K562 (cell line): ENCODE results near the gene TRIM27. TPM values are rescaled to one million over a fixed set of nuclear protein-coding genes. Genes with fewer than 3 reads are reported as not detected.

Experiments used
- BRF1 ChIP-seq: IDR thresholded peaks from 3 replicates; pipeline ENCODE4 v1.6.1; 2011; ENCODE audit warnings: borderline replicate concordance, mild to moderate bottlenecking; ENCODE audit not compliant: insufficient read length; ENCODE audit errors: extremely low read depth
- ETV1 ChIP-seq: fragments of 450-650 bp; conservative IDR thresholded peaks from 2 replicates; pipeline ENCODE4 v1.6.1; 2016; ENCODE audit warnings: missing genetic modification characterization, control low read depth, low read depth, missing compliant biosample characterization
- HDAC3 ChIP-seq: fragments of 450-650 bp; IDR thresholded peaks from 2 replicates; pipeline ENCODE4 v1.6.1; 2018; ENCODE audit warnings: borderline replicate concordance, mild to moderate bottlenecking, moderate library complexity; ENCODE audit not compliant: partially characterized antibody
- HIVEP1 ChIP-seq: fragments of 250-450 bp; sonication (Bioruptor Pico); IDR thresholded peaks from 2 replicates; pipeline ENCODE4 v1.4.0; 2020; ENCODE audit warnings: mild to moderate bottlenecking
- MLLT1 ChIP-seq, 2 experiments: fragments of 450-650 bp; IDR thresholded peaks; 2 replicates each; pipeline ENCODE4 v1.6.1; 2016
- NCOA4 ChIP-seq: fragments of 450-650 bp; IDR thresholded peaks from 2 replicates; pipeline ENCODE4 v1.6.1; 2018; ENCODE audit warnings: mild to moderate bottlenecking; ENCODE audit not compliant: partially characterized antibody
- RERE ChIP-seq: sonication (generic); formaldehyde crosslinking; IDR thresholded peaks from 2 replicates; pipeline ENCODE4 v1.8.0; 2023; ENCODE audit warnings: missing genetic modification reagents, mild to moderate bottlenecking, borderline replicate concordance
- SOX6 ChIP-seq: fragments of 450-650 bp; IDR thresholded peaks from 2 replicates; pipeline ENCODE4 v1.6.1; 2014; ENCODE audit warnings: mild to moderate bottlenecking
- STAT6 ChIP-seq: sonication (generic); formaldehyde crosslinking; IDR thresholded peaks from 2 replicates; pipeline ENCODE4 v1.8.1; 2023; ENCODE audit warnings: mild to moderate bottlenecking, missing genetic modification reagents
- TFAM ChIP-seq: fragments of 250-450 bp; sonication (Bioruptor Pico); conservative IDR thresholded peaks from 2 replicates; pipeline ENCODE4 v1.5.0; 2021; ENCODE audit warnings: mild to moderate bottlenecking, moderate library complexity
- UBTF ChIP-seq, 2 experiments: IDR thresholded peaks; 2 replicates each; pipeline ENCODE4 v1.6.1; 2012; ENCODE audit warnings: improper control_type of control experiment in 2 of 2, low read depth in 2 of 2, low read length in 2 of 2, borderline replicate concordance in 1 of 2
- ZFP36 ChIP-seq: fragments of 150-350 bp; IDR thresholded peaks from 2 replicates; pipeline ENCODE4 v1.6.1; 2018; ENCODE audit warnings: low read length, low read depth; ENCODE audit not compliant: partially characterized antibody
- ZNF124 ChIP-seq: sonication (generic); formaldehyde crosslinking; IDR thresholded peaks from 2 replicates; pipeline ENCODE4 v1.8.1; 2022; ENCODE audit warnings: missing genetic modification reagents
- ZNF311 ChIP-seq: fragments of 250-450 bp; sonication (Bioruptor Pico); IDR thresholded peaks from 2 replicates; pipeline ENCODE4 v1.4.0; 2020; ENCODE audit warnings: mild to moderate bottlenecking, moderate library complexity
- ZNF354B ChIP-seq: fragments of 250-450 bp; sonication (Bioruptor Pico); IDR thresholded peaks from 2 replicates; pipeline ENCODE4 v1.4.0; 2020
- polyA plus RNA-seq, 8 experiments: library from polyadenylated mRNA; depleted of rRNA in 4 of 8; stranded (reverse) in 5 of 8; unstranded in 3 of 8; fragments of >200 nt; fragmentation: Nextera tagmentation in 2 of 8; fragmentation: Illumina TruSeq in 1 of 8; extraction: Ambion mirVana in 2 of 8; extraction: Trizol in 1 of 8; gene quantifications; 2 replicates each; pipeline versions ENCODE4 v1.2.1 to v1.2.3, GENCODE V29; 2011 to 2014; ENCODE audit warnings: inconsistent platforms in 1 of 8, missing spikeins in 1 of 8
- total RNA-seq, 7 experiments: library from RNA; depleted of rRNA in 6 of 7; stranded (reverse); fragments of >200 nt in 6 of 7; fragmentation: Illumina TruSeq in 2 of 7; extraction: Trizol in 2 of 7; gene quantifications; 2 replicates each; pipeline versions ENCODE4 v1.2.1 to v1.2.3, GENCODE V29; 2011 to 2021; ENCODE audit warnings: low replicate concordance in 1 of 7

Gene TRIM27
- total and polyA plus RNA-seq, 9 of the 15 experiments (the other 6 are each of a cell fraction or from before 2014, with no cell fraction given) = 37.7 to 235 (median 122) TPM

- TF ChIP-seq ZNF354B (CRISPR knock-in tag) = no peak
- no peak for TF ChIP-seq ZNF311
- TF ChIP-seq MLLT1 (IDR thresholded peaks at IDR 0.05) = peak; percentile 38 to 62; a peak in 2 of 4 replicates
- 0 out of 2 replicates have a peak, but pooled peaks have one; percentile 65 for TF ChIP-seq ZNF124 (CRISPR knock-in tag)
- TF ChIP-seq NCOA4 = no peak
- peak; percentile 82 to 86 for TF ChIP-seq UBTF (IDR thresholded peaks at IDR 0.05; ENCODE audit: borderline replicate concordance in 1 of 2, low read depth in 2 of 2, low read length in 2 of 2)
- no peak for TF ChIP-seq HIVEP1 (CRISPR knock-in tag)
- TF ChIP-seq TFAM (CRISPR knock-in tag) = no peak
- no peak for TF ChIP-seq ZFP36
- no peak for TF ChIP-seq HDAC3
- TF ChIP-seq ETV1 (tag) = peak; percentile 60; the same call in 1 of the 2 replicates
- peak; percentile 44 for TF ChIP-seq SOX6
- TF ChIP-seq RERE (CRISPR knock-in tag) = no peak; the same call in 1 of the 2 replicates
- 0 out of 2 replicates have a peak, but pooled peaks have one; percentile 21 for TF ChIP-seq STAT6 (CRISPR knock-in tag)
- no peak for TF ChIP-seq BRF1
These were observed at the start of gene TRIM27 (continued) for GRCh38 chr6:28923318-28924102.
